ENCODE results near the gene CAP2.
A peak's percentile ranks its signal among the peaks of the same experiment; 100 is the strongest.
"Not testable (repeated sequence)": the region's sequence is repeated elsewhere in the genome, so short reads cannot be mapped to it uniquely, and the experiment has no call there.

Gene CAP2

DNA sequence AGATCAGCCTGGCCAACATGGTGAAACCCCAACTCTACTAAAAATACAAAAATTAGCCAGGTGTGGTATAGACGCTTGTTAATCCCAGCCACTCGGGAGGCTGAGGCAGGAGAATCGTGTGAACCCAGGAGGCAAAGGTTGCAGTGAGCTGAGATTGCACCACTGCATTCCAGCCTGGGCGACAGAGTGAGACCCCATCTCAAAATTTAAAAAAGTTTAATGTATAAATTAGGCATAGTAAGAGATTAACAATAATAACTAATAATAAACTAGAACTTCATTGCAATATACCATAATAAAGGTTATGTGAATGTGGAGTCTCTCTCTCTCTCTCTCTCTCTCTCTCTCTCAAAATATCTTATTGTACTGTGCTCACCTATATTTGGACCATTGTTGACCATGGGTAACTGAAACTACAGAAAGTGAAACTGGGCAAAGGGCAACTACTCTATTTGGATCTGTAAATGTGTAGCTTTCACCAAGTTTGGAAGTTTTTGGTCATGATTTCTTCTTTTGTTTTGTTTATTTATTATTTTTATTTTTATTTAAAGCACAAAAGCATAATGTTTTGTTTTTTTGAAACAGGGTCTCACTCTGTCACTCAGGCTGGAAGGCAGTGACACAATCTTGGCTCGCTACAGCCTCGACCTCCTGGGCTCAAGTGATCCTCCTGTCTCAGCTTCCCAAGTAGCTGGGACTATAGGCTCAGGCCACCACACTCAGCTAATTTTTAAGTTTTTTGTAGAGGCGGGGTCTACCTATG is 12.0 kb downstream of the CAP2 start:
- not testable (repeated sequence) for DNase-seq

DNA sequence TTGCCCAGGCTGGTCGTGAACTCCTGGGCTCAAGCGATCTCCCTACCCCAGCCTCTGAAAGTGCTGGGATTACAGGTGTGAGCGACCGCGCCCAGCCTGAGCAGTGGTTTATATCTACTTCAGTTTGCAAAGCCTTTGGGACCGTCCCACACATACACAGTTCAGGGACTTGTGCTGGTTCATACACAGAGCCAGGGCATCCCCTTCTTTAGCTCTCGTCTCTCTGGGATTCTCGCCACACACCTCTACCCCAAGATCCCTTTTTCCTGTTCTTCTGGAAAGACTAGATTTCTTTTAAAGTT is 12.5 kb downstream of the CAP2 start:
- no peak for DNase-seq

DNA sequence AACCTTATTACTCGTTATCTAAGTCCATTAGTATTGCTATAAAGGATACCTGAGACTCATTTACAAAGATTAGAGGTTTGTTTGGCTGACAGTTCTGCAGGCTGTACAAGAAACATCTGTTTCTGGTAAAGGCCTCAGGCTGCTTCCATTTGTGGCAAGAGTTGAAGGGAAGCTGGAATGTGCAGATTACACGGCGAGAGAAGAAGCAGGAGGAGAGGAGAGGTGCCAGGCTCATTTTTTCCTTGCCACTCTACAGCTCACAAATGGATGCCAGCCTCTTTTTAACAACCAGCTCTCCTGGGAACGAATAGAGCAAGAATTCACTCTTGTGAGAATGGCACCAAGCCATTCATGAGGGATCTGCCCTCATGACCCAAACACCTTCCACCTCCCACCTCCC is 14.7 kb downstream of the CAP2 start:
- no peak for DNase-seq

DNA sequence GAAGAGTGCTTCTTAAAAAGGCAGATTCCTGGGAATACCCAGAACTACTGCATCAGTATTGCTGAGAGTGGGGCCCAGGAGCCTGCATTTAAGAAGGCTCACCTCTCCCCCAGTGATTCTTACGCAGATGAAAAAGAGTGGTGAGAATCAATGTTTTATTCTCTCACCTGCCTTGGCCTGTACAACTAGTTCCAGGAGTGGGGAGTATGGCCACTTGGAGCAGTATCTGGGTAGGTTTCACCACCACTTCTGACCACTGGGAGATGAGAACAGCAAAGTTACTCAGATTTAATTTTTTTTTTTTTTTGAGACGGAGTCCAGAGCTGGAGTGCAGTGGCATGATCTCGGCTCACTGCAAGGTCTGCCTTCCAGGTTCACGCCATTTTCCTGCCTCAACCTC is 16.9 kb downstream of the CAP2 start:
- no peak for DNase-seq

DNA sequence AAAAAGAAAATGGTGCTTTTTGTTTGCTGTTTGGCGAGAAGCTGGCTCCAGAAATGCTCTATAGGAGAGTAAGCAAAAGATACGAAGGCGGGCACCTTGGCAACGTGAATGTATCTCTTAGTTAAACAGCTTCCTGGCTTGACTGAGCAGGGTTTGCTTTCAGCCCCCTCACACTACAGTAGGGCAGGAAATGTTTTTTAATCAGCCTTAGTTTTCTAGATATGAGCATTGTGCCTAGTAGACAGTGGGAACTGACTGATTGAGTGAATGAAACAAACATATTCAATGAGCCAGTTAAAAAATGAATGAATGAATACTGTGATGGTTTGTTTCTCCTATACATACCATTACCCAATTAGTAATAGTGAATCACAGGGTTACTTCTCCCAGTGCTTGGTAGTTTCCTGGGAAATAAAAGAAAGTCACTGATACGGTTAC is 19.9 kb downstream of the CAP2 start:
- DNase-seq: no peak

DNA sequence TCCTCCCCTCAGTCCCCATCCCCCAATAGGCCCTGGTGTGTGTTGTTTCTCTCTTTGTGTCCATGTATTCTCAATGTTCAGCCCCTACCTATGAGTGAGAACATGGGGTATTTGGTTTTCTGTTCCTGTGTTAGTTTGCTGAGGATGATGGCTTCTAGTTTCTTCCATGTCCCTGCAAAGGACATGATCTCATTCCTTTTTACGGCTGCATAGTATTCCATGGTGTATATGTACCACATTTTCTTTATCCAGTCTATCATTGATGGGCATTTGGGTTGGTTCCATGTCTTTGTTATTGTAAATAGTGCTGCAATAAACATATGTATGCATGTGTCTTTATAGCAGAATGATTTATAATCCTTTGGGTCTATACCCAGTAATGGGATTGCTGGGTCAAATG is 21.0 kb downstream of the CAP2 start:
- not testable (repeated sequence) for DNase-seq

DNA sequence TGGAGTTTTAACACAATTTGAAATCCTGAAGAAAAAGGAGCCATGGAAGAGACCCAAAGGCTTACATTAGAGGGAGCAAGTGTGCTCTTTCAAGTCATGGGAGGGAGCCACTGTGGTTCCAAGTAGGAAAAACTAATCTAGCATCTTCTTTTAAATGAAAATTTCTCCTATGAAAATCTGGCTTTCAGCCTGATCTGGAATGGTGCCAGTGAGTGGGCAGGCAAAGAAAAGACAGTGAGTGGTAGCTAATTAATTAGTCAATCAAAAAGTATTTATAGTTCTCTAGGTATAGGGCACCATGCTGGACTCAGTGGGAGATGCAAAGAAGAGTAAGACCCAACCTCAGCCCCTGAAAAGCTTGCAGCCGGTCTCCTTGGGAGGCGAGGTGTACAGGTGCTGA is 21.9 kb downstream of the CAP2 start:
- no peak for DNase-seq

DNA sequence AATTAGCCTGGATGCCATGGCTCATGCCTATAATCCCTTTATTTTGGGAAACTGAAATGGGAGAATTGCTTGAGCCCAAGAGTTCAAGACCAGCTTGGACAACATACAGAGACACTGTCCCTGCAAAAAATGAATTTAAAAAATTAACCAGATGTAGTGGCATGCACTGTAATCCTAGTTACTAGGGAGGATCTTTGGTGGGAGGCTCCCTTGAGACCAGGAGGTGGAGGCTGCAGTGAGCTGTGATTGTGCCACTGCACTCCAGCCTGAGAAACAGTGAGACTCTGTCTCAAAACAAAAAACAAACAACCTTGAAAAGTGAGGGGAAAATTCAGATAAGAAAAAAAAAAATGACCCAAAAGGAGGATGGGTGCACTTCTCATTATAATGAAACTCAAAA is 23.4 kb downstream of the CAP2 start:
- no peak for DNase-seq

DNA sequence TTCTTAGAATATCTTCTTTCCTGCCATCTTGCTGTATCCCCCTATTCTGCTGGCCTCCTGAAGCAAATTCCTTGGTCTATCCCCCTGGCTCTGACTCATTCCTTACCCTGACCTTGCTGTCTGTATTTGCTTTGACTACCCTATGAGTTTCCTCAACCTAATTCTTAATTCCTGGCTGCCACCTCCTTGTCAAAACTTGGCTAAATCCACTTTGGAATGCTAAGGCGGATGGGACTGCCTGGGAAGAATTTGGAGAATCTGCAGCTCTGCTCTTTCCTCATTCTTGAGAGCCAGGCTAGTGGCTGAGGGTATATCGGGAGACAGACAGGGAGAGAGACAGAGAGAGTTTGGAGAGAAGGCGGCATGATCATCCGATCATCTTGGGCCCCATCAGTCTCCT is 24.4 kb downstream of the CAP2 start:
- DNase-seq: no peak

DNA sequence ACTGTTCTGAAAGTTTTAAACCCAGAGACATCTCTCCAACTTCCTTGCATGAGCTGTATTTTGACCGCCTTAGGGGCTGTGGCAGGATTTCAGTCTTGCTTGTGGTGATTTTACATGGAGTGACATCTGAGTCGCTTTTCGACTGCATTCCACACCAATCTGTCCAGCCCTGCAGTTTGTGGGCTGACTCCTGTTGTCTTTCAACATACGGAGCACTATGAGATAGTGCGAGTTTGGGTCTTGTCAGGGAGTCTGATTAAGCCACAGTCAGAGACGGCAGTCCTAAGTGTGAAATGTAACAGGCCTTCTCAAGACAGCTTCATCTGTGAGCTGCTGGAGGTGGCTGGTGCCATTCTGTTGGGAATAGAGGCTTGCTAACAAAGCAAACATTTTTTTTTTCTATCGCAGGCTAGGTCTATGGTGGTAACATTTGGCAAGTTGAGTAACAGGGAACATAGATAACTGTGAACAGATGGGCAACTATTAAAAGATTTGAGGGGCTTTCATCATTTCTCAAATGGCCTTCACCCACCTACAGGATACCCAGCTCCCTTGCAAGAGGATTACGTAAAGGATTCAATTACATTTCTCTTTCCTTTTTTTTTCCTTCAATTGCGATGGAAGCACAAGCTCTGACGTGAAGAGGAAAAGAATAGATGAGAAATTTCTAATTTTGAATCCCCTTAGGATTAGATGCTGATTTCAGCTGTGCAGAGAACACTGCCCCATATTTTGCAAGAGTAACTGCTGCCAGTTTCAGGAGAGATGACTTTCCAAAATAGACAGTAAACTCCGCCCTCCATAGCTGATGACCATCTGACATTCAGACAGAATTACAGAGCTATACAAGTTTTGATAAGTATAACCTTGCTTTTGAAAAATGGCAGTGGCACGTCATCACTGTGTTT is 25.1 kb downstream of the CAP2 start:
- DNase-seq: no peak

DNA sequence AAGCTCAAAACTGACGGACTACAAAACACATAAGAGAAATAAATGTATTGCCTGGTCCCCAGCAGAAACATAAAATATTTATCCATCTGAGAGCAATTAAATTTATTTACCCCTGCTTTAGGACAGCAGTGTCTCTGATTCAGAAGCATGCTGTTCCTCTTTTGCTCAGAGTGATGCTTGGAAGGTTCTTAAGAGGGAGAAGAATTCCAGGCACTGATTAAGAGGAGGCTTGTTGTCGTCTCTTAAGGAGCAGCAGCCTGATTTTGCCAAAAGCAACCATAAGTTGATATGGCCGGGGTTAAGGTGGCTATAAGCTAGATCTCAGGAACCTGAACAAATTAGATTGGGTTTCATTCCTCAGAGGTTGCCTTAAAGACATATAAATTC is 25.8 kb downstream of the CAP2 start:
- DNase-seq: no peak

DNA sequence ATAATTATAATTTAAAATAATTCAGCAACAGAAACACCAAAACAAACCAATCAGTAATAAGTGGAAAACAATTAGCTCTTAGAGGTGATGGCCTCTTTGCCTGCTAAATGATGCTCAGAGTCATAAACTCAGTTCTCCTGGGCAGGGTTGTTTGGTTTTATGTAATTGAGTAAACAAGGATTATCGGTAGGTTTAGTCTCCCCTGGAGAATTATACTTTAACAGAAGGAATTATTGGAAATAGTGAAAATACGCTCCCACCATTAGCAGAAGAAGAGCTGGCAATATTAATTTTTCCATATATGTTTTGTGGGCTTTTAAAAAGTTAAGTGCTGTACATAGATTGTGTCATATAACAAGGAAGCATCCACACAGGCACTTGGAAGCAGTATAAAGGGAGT is 27.0 kb downstream of the CAP2 start:
- no peak for DNase-seq

DNA sequence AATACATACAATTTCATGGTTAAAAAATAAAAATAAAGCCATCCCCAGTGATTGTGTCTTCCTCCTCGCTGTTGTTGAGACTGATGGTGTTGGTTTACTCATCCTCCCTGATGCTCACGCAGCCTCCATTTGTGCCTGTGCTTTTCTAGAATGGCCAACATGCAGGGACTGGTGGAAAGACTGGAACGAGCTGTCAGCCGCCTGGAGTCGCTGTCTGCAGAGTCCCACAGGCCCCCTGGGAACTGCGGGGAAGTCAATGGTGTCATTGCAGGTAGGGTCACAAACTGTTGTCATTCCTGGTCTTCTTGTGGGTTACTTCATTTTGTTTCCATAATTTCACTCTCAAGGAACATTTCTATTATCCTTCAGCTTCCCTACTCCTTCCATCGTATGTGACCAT is 28.0 kb downstream of the CAP2 start:
- no peak for DNase-seq

DNA sequence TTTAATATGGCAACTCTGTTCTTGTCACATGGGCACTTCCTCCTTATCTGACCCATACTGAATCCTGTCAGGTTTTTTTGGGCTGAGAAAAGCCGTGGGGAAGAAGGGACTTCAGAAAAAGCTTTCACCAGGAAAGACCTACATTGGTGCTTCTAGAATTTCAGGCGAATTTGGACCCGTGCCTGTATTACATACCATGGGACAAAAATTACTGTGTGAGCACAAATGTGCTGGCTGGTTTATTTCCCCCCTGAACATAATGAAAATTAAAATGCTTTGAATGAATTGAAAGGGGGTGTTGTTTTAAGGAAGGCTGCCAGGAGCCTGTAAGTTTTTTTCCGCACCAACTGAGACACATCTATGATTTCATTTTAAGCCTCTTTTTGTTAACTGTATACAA is 29.6 kb downstream of the CAP2 start:
- DNase-seq: no peak

DNA sequence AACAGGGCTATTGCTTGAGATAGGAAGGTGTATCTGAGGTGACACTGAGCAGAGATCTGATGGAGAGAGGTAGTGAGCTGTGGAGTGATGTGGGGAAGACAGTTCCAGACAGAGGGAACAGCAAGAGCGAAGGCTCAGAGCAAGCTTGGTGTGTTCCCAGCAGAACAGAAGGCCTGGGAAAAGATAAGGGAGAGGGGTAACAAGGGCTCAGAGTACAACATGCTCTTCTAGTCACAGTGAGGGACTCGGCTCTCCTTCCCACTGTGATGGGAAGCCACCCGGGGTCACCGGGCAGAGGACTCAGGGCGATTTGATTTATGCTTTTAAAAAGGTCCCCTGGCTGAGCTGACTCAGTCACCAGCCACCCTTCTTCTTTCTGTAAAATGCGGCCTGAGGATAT is 33.7 kb downstream of the CAP2 start:
- DNase-seq: no peak

DNA sequence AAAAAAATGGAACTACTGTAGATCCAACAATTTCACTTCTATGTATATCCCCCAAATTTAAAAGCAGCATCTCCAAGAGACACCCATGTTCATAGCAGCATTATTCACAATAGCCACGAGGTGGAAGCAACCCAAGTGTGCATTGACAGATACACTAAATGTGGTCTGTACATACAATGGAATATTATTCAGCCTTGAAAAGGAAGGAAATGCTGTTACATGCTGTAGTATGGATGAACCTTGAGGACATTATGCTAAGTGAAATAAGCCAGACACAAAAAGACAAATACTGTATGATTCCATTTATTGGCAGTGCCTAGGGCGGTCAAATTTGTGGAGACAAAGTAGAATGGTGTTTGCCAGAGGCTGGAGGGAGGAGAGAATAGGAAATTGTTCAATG is 34.2 kb downstream of the CAP2 start:
- DNase-seq: no peak

DNA sequence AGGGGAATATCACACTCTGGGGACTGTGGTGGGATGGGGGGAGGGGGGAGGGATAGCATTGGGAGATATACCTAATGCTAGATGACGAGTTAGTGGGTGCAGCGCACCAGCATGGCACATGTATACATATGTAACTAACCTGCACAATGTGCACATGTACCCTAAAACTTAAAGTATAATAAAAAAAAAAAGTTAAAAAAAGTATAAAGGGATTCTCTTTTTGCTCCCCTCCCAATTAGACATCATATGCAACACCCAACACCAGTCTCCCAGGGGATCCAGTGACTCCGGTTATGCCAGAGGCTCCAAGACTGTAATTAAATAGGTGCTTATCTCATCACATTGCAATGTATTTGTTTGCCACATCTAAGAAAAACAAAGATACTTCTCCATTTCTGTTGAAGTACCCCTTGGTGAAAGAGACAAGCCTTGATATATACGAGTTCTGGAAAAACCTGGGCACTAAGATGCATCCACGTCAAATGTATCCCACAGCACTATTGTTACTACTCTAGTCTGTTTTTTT is 35.3 kb downstream of the CAP2 start:
- not testable (repeated sequence) for DNase-seq

DNA sequence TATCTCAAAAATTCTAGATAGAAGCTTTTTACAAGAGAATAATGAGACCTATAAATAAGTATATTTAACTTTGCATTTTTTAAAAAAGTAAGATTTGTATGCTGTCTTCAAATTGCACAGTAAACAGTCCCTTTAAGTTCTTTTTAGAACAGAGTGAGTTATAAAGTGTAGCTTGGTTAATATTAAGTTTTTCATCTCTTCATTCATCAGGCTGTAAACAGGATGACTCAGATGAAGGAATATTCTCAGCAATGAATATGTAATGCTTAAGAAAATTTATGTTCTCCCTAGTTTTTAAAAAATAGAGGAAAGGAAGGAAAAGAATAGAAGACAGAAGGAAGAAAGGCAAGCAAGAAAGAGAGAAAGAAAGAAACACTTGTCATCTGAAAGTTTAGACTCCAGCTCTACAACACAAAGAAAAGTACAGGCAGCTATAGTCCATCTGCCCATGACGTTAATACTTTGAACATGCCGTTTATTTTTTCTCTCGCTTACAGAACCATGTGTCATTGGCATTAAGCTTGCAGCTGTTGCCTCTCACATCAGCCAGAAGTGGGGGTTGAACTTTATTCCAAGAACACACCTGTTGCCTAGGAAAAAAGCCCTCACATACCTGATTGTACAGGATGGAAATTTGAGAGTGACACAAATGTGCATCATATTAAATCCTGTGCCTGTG is 36.1 kb downstream of the CAP2 start:
- DNase-seq: peak; percentile 33

DNA sequence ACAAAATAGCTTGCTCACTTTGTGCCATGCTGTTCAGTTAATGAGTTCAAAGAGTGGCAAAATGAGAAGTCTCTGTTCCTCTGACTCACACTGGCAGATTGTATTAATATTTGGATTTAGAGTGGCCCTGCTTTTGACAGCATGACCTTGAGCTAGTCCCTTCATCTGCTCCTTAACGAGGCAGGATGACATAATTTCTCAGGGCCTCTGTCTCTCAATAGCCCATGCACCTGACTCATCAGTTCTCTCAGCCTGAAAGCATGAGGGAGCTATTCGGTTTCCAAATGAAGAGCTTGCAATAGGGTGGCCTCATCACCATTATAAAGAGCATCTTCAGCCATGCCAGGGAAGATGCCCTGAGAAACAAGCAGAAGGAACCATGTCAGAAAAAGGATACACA is 38.2 kb downstream of the CAP2 start:
- DNase-seq: no peak

DNA sequence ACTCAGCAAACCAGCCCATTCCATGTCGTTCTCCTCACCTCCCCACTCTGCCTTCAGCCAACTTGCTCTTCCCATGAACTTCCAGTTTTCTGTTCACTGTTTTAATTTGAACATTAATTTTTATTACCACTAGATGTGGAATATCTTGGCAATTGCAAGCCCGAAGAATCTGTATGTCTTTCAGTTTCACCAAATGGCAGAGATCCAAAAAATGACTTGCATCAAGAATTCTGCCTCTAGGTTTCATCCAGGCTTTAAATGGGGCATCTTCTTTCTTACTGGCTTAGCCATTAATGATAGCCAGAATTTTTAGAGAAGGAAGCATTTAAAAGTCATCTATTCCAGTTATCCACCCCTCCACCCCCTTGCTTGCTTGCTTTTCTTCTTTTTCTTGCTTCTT is 39.0 kb downstream of the CAP2 start:
- no peak for DNase-seq

DNA sequence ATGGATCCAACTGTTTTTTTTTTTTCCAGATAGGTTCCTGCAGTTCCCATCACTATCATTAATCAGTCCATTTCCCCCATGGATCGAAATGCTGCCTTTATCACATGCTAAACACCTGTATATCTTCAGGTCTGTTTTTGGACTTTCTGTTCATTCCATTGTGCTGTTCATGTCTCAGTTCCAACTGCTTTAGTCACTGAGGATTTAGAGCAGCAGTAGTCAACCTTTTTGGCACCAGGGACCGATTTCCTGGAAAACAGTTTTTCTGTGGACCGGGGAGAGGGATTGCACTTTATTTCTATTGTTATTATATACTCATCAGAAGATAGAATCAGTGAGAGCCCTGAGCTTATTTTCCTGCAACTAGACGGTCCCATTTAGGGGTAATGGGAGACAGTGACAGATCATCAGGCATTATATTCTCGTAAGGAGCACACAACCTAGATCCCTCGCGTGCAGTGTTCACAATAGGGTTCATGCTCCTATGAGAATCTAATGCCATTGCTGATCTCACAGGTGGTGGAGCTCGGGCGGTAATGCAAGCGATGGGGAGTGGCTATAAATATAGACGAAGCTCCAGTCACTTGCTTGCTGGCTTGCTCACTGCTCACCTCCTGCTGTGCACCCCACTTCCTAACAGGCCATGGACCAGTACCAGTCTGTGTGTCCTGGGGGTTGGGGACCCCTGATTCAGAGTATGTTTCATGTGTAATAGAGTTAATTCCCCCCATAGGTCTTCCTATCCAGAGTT is 46.0 kb downstream of the CAP2 start:
- DNase-seq: no peak

DNA sequence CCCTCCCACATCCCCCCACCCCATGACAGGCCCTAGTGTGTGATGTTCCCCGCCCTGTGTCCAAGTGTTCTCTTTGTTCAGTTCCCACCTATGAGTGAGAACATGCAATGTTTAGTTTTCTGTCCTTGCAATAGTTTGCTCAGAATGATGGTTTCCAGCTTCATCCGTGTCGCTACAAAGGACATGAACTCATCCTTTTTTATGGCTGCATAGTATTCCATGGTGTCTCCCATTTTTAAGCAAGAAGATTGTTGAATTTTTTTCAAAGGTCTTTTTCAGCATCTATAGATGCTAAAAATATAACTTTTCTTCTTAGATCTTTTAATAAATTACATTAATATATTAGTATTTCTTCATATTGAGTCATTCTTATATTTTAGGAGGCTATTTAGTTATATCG is 47.4 kb downstream of the CAP2 start:
- not testable (repeated sequence) for DNase-seq

DNA sequence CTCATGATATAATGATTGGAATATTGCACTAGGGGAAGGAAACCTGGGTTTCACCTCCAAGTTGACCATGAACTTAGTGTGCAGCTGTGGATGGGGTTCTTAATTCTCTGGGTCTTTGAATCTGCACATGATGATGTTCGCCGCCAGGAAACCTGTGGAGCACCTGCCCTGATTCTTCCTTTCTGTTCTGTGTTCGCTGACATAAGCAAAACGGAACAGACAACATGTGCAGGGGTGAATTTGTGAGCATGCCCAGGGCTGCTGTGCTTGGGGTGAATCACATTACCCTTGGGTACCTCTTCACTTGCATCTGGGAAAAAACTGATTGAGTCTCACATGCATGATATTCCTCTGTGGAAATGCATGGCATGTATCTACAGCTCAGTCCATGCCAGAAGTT is 48.8 kb downstream of the CAP2 start:
- DNase-seq: no peak
